ENCODE data around the gene SERGEF.

Gene SERGEF

DNA sequence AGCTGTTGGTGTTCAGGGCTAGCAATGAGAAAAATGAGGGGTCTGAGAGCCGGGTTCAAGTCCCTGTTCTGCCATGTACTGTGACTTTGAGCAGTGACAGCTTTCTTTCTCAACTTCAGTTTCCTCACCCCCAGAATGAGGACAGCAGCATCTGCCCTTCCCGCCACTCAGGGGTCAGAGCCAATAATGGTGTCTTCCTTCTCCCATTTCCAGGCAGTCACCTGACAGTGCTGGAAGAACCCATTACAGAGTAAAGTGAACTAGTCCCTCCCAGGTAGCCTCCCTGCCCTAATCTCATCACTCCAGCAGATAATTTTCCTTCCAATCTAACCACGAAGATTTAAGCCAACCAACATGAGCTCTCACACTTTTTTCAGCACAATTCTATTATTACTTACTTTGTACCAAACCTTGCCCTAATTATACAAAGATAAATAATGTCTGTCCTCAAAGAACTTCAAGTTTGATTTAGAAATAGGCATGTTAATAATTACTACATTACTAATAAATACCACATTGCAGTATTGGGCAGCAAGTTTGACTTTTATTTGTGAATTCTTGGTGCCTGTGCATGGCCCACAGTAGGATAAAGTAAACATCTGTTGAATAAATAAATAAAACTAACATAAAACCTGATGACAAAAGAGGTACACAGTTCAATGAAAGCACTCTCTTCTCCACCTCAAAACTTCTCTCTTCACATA, 61.0 kb downstream of the SERGEF start:
- no peak for DNase-seq (ENCODE audit: low spot score)

DNA sequence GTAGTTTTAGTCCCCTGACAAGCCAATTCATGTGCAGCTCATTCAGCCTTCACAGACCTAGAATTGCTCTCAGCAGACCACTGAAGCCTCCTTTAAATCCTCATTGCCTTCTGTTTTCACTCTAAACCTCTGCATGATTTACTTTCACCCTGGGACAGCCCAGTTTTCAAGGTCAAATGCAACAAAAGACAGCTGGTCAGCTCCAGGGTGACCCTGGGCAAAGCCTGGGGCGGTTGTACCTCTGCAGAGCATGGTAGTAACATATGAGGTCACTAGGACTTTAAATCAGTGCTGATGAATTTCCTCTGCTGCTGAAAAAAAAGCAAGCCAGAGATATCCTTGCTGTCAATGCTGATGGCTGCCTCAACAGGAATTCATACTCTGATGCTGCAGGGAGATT, 62.2 kb downstream of the SERGEF start:
- no peak for DNase-seq (ENCODE audit: low spot score)

DNA sequence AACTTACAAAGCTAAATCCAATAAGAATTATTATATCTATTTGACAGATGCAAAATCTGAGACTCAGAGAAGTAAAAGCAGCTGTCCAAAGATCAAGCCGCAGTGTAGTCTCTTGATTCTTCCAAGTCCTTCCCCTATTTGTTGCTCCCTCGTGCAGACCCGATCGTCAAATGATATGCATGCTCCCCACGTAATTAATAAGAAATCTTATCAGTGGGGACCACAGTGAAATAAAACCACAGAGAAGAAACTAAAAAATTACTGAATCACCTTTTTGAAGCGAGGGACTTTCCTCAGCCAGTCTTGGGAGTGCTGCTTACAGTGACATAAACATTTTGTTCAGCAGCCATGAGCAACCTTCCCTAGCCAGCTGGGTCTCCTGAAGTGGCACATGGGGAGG, 64.6 kb downstream of the SERGEF start:
- DNase-seq (ENCODE audit: low spot score), result no peak

GRCh38 chr11:17939542-17939941, 73.3 kb downstream of the SERGEF start:
- DNase-seq (ENCODE audit: low spot score), result no peak

- no peak for DNase-seq (ENCODE audit: low spot score)
Observed at GRCh38 chr11:17936790-17937189, 76.1 kb downstream of the SERGEF start.

DNA sequence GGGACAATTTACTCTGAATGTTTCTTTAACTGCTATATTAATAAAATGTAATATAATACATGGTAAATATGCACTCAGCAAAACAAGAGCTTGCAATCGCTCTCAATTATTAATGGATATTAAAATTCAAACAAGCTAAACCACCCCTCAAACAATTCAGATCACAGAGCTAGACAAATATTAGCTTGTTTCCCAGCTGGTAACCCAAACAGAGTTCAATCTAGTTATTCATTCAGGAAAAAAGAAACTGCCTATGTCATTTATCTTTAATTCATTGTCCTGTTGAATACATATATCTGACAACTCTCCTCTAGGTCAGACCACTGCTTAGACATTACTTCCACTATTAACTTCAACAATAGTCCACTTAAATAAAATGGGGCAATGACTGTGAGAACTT, 78.7 kb downstream of the SERGEF start:
- no peak for DNase-seq (ENCODE audit: low spot score)

- no peak for DNase-seq (ENCODE audit: low spot score)
Observed at GRCh38 chr11:17933708-17934107, 79.1 kb downstream of the SERGEF start.

DNA sequence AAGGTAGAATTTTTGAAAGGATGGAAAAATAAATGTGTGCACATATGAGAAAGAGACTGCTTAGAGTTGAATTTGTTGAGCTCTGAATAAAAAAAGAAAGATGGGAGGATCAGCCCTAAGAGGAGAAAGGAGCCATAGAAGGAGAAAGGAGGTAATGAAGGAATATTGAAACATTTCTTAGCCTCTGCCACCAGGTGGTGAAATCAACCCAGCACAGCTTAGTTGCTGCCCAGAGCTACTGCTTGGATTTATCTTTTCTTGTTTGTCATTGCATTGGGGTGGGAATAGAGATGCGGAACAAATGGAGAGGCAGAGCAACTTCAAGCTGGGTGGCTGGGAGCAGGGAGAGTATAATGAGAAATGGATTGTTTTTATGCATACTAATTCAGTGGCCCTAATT, 80.4 kb downstream of the SERGEF start:
- no peak for DNase-seq (ENCODE audit: low spot score)

DNA sequence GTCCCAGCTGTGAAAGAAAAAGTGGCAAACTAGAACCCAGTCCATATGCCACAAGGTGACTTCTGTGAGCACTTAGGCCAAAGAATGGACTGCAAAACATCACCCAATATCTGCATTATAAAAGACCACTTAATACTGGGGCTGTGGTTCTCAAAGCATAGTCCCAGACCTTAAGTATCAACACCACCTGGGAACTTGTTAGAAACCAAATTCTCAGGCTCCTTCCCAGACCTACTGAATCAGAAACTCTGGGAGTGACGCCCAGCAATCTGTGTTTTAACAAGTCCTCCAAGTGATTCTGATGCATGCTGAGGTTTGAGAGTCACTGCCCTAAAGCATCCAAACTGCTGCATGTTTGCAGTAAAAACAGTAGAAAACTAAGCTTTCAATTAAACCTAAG, 81.3 kb downstream of the SERGEF start:
- no peak for DNase-seq (ENCODE audit: low spot score)

DNA sequence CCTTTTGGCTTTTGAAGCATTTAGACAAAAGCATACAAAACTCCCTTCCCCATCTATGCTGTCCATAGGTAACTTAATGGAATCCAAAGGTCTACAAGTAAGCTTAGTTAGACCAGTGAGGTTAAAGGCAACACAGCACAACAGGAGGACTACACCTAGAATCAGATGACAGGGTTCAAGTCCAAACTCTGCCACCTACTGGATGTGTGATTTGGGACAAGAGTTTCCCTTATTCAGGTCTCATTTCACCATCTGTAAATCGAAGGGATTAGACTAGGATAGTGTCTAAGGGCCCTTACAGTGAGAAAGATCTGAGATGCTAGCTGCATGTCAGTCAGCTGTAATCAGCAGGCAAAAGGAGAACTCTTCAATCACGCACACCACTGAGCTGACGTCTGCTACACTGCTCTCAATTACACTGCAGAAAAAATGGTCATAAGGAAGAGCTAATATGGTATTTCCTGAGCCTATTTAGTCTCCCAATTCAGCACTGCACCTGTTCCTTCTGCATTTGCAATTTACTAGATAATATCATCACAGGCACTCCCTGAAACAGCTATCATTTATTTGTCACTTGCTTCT, 82.2 kb downstream of the SERGEF start:
- DNase-seq (ENCODE audit: low spot score), result no peak

DNA sequence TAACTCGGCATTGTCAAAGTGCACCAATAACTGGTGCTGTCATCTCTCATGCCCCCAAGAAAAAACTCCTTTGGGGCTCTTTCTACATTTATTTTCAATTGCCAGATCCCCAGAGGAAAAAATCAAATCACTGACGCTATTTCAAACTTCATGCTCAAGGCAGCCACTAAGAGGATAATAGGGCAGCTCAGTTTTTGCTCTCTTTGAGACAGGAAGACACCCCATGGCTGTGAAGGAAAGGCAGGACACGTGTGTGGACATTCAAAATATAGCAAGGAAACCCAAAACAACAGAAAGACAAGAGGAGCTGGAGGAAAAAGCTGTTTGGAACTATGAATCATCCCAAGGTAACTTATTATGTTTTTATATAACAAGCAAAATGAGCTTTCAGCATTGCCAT, 83.7 kb downstream of the SERGEF start:
- no peak for DNase-seq (ENCODE audit: low spot score)

GRCh38 chr11:17927681-17928343, 85.0 kb downstream of the SERGEF start:
- DNase-seq (ENCODE audit: low spot score), result no peak

- no peak for DNase-seq (ENCODE audit: low spot score)
Observed at GRCh38 chr11:17927041-17927440, 85.8 kb downstream of the SERGEF start.

- no peak for DNase-seq (ENCODE audit: low spot score)
Observed at GRCh38 chr11:17924713-17925112, 88.1 kb downstream of the SERGEF start.

- DNase-seq (ENCODE audit: low spot score), result no peak
Observed at GRCh38 chr11:17923217-17923616, 89.6 kb downstream of the SERGEF start.

GRCh38 chr11:17922416-17922788, 90.4 kb downstream of the SERGEF start:
- no peak for DNase-seq (ENCODE audit: low spot score)

GRCh38 chr11:17921659-17922415, 91.0 kb downstream of the SERGEF start:
- no peak for DNase-seq (ENCODE audit: low spot score)

GRCh38 chr11:17918049-17918605, 94.7 kb downstream of the SERGEF start:
- no peak for DNase-seq (ENCODE audit: low spot score)

DNA sequence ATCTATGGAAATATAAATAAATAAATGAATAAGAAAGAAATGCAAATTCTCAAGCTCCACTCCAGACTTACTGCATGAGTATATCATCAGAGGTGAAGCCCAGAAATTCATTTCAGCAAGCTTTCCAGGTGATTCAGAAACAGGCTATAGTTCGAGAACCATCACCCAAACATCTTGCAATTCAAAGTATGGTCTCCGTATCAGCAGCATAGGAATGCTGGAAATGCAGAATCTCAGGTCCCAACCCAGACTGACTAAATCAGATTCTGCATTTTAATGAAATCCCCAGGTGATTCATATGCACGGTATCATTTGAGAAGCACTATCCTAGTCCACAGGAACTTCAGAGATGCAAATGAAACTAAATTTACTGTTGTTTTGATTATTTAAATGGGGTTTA, 95.3 kb downstream of the SERGEF start:
- no peak for DNase-seq (ENCODE audit: low spot score)

GRCh38 chr11:17915500-17916143, 97.2 kb downstream of the SERGEF start:
- DNase-seq (ENCODE audit: low spot score), result no peak

DNA sequence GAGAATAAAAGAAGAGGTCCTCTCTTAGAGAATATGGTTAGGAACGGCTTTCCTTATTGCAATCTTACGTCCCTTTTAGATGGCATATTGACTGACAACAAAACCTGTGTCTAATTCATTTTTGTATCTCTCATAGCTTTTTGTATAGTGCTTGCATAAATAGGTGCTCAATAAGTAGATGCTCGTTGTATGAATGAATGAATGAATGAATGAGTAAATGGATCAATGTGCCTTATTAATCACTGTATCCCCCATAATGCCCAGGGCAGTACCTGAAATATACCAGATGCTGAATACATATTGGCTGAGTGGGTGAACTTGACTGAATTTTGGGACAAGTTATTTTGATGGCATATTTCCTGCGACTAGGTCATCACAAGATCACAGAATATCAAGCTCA, 97.9 kb downstream of the SERGEF start:
- no peak for DNase-seq (ENCODE audit: low spot score)

GRCh38 chr11:17907046-17907445, 105.8 kb downstream of the SERGEF start:
- DNase-seq (ENCODE audit: low spot score), result no peak
